SIG-M5 (cell line): ENCODE data around the gene SQSTM1.
"Not testable (repeated sequence)": the region's sequence is repeated elsewhere in the genome, so short reads cannot be mapped to it uniquely, and the experiment has no call there.

Experiments
- DNase-seq: peaks from one replicate; lab custom pipeline; 2025; lab: John Stamatoyannopoulos, UW

Gene SQSTM1

DNA sequence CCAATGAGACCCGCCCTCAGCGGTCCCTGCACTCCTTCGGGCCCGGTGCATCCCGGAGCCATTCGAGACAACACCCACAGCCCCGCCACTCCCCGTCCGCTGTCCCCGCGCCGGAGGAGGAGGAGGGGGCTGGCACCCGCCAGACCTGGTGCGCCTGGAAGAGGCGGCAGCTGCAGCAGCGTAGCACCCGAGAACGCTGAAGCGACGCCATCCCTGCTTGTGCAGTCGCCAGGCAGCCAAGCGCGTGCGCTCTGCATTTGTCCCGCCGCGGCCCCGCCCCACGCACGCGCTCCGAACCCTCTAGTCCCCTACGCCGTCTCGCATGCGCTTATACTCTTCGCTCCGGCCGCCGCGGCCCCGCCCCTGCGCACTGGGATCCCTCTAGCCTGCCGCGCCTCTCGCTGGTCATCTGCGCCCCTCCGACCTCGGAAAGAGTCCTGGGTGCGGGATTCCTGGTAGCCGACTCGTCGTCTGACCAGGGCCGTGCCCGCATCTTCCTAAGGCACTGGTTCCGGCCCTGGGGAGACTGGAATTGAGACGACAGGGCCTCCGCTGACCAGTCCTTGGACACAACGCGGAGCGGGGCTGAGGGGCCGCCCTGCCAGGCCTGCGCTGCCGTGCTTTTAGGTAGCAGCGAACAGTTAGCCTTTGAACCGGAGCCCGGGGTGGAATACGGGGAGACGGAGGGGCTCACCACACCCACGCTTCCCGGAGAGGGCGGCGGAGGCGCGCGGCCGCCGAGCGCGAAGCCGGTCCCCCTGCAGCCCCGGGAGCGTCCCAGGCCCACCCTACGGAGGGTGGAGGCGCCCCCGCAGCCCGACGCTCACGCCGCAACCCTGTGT lies 38.1 kb downstream of the SQSTM1 start, which contains the start of gene MRNIP:
TSS of gene MRNIP (minus strand) at position 232 of the 842 bp plus-strand sequence. CDS start at position 211, 21 bp downstream.
- peak; percentile 87 for DNase-seq

DNA sequence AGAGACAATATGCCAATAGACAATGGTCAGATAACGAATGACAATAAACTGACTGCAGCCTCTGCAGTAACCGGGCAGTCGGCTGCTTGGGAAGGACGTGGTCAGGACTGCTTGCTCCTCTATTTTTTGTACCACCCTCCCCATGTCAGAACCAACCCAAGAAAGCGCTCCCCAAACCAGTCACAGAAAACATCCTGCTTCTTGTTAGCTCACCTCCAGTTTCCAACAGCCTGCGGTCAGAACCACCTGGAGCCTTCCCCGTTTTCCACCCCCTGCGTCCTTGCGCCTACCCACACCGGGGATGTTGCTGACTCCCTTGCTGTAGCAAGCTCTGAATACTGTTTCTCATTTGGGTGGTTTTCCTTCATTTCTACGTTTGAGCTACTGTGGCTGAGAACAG lies 39.6 kb downstream of the SQSTM1 start:
- DNase-seq, result no peak

GRCh38 chr5:179862296-179862695 lies 41.6 kb downstream of the SQSTM1 start:
- no peak for DNase-seq

DNA sequence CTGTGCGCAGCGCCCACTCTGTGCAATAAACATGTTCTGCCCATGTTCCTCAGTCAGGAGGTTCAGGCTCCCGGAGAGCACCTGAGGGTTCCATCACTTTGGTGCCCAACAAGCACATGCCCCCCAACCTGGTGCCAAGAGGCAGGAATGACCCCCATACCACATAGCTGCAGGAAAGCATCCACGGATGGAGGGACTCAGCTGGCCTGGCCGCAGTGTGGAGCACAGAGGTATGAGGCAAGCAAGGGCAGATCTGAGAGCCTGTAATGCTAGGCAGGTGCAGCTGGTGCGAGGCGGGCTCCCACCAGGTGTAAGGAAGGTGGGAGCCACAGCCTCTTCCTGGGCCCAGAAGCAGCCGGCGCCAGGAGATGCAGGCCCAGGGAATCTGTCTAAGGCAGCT lies 42.2 kb downstream of the SQSTM1 start:
- DNase-seq, result no peak

GRCh38 chr5:179863449-179864085 lies 42.9 kb downstream of the SQSTM1 start:
- DNase-seq, result no peak

DNA sequence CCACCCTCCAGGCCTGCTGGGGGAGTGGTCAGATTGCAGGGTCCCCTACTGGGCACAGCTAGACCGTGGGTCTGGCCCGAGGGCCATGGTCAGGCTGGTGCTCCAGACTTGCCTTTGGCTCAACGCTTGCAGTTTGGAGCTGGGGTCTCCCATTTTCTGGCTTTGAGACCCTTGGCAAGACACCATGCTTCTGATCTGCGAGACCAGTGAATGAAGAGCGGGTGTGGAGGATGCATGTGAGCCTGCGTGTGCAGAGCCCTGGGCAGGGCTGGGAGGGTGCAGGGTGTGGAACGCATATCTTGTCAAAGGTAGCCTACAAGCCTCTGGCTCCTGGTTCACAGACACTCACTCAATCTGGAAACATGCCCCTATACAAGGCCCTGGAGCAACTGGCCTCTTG lies 44.0 kb downstream of the SQSTM1 start:
- no peak for DNase-seq

GRCh38 chr5:179865491-179866240 lies 45.0 kb downstream of the SQSTM1 start:
- DNase-seq, result no peak

GRCh38 chr5:179866241-179867078 lies 45.8 kb downstream of the SQSTM1 start:
- DNase-seq, result no peak

DNA sequence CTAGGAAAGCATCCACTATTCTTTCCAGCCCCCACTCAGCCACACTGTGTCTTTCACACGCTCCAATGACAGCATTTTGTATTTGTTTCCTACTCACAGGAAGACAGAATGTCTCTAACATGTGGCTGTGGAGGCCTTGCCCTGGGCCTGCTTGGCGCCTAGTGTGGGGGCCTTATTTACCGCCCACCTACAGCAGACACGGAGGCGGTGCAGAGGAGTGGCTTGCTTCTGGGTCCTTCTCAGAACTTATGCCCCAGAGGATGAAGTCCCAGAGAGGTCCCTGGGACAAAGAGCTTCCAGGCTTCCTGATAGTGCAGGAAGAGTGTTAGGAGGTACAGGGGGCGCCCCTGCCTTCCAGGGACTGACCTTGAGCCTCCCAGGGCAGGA lies 46.4 kb downstream of the SQSTM1 start:
- DNase-seq, result no peak

DNA sequence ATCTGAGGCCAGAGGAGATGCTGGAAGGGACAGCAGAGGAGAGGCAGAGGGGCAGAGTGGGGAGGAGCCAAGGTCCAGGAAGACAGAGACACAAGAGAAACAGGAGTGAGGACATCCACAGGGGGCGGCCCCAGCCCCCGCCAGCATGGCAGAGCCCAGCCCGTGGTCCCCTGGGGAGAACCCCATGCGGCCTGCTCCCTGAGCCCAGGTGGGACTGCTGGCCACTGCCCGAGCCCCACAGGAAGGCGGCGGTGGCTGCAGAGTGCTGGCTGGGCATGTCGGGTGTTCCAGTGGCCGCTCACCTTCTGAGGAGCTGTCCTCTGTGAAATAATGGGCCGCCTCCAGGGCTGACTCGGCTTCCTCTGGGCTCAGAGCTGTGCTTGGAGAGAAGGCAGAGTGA lies 46.8 kb downstream of the SQSTM1 start:
- no peak for DNase-seq

DNA sequence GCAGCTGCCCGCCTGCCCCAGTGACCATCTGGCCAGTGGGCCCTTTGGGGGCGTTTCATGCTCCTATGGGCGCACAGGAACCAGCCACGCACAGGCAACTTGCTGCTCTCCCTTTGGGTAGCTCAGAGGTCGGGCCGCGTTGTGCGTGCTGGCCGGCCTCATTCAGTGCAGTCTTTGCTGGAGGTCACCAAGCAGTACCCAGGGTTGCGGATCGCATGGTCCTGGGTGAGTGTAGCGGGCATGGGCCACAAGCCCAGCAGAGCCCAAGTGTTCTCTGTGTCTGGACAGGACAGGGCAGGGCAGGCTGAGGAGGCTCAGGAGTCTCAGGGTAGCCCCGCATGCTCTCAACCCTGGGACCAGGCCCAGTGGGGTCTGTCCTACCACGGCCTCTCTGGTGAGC lies 47.8 kb downstream of the SQSTM1 start:
- no peak for DNase-seq

GRCh38 chr5:179869101-179869500 lies 48.4 kb downstream of the SQSTM1 start:
- DNase-seq, result no peak

- no peak for DNase-seq
Observed at GRCh38 chr5:179869641-179870402, 49.1 kb downstream of the SQSTM1 start.

DNA sequence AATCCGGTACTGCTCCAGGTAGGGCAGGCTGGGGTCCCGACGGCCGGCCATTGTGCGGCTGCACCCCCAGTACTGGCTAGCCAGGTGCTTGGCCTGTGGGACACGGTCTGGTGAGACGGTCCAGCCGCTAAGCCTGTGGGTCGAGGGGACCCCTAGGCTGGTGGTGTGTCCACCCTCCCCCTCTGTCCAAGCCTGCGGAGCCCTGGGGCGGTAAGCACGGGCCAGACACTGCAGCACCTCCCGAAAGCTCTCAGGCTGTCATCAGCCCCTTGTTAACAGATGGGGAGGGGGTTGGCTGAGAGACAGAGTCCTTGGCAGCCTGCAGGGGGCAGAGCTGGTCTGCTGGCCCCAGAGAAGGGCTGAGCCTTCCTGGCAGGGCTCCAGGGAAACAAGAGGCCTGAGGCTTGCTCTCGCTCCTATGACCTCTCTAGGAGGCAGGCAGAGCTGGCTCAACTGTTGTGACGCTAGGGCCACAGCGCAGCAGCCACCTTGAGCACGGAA lies 49.7 kb downstream of the SQSTM1 start:
- no peak for DNase-seq

DNA sequence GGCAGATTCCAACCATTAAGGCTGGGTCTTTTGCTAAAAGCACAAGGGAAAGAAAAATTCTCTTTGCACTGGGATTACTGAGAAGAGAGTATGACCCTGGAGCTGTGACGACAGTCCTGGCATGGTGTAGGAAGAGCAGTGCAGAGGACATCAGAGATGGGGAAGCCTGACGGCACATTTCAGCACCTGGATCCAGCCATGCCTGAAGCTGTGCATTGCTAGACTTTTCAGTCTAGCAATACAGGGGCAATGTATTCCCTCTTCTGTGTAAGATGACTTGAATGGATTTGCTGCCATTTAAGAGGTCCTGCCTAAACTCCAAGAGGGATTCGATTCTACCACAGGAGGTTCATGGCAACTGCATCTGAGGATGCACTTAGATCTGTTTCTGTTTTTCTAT lies 50.2 kb downstream of the SQSTM1 start:
- no peak for DNase-seq

DNA sequence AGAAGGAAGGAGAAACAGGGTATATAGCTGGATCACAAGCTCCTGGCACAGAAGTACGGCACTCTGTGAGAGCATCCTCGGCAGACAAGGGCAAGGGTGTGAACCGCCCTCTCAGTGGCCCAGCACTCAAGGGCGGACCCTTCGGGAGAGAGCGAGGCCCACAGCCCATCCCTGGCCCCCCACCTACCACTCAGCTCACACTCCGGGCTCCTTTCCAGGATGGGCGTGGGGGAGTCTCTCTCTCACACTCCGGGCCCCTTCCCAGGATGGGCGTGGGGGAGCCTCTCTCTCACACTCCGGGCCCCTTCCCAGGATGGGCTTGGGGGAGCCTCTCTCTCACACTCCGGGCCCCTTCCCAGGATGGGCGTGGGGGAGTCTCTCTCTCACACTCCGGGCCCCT lies 50.8 kb downstream of the SQSTM1 start:
- DNase-seq, result not testable (repeated sequence)

DNA sequence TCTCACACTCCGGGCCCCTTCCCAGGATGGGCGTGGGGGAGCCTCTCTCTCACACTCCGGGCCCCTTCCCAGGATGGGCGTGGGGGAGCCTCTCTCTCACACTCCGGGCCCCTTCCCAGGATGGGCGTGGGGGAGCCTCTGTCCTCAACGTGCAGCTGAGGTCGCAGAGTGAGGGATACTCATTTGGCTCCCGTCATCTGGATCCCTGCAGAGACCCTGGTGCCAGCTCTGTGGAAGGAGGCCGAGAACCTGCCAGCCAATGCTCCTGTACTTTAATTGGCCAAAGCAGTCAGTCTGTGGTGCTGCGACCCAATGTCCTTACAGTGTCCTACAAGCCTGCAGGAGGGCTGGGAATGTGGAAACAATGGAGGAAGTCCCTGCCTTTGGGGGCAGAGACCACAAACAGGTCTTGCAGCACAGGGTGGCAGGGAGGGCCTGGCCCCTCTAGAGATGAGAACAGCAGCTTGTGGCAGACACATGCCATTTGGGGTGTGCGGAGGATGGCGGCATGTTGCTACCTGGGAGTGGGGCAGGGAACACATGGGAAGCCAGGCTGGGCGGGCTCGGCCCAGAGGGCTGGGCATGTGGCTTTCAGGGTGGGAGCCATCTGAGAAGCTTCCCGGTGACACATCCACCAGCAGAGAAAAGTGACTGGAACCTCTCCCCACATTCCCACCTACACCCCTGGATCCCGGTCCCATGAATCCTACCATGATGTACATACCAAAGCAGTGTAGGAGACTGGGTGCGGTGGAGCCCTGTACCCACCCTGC lies 51.5 kb downstream of the SQSTM1 start:
- no peak for DNase-seq

DNA sequence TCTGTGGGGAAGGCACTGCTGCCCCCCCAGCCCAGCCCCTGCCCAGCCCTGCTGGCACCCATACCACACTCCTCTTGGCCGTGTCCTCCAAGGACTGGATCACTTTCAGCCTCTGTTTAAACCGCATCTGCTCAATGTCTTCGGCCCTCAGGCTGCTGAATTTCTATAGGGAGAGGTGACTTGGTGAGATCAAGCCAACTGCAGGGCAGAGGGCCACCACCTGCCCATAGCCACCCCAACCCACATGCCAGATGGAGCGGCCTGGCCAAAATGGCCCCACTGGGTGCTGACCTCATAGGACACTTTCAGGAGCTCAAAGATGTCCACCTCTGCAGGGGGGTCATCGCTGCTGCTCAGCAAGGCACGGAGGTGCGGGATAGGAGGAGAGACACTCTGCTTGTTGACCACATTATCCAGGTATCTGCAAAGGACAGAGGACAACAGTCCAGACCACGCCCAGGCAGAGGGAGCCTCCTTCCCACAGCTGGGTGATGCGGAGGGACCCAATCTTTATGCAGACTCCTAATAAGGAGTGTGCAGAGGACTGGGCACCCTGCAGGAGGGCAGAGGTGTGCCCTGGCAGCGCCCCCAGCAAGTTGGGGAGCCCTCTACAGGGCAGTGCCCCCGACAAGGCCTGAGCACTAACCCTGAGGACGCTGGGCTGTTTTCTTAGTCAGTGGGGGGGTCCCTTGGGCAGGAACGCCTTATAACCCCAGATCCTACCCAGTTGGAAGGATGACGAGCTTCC lies 52.3 kb downstream of the SQSTM1 start:
- no peak for DNase-seq

DNA sequence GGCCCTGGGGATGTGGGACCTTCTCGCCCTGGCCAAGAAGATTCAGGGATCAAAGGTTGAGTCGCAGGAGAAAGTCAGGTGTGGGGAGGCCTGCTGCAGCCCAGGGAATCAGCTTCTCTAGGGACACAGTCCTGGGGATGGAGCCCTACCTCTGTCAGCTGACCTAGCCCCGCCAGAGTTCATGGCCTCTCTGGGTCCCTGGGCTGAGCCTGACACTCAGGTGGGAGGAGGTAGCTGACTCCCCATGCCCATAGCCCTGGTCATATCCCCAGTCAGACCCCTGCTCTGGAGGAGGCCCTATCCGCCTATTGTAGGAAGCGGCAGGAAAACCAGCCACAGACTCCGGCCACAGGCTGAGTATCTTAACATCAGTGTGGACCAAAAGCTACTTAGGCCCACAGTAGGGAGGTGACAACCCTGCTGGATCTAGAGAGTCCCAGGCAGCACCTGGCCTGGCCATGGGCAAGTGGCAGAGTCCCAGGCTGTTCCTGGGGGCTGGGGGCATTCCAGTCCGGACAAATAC lies 52.9 kb downstream of the SQSTM1 start:
- DNase-seq, result no peak
